ENCODE measurements around the gene PNPLA7. TPM values are rescaled to one million over a fixed set of nuclear protein-coding genes. Genes with fewer than 3 reads are reported as not detected.
"Not testable (repeated sequence)": the region's sequence is repeated elsewhere in the genome, so short reads cannot be mapped to it uniquely, and the experiment has no call there.

Gene PNPLA7
- polyA plus RNA-seq, 3 donors from 2014 or later = 0.24 to 0.53 (median 0.32) TPM

DNA sequence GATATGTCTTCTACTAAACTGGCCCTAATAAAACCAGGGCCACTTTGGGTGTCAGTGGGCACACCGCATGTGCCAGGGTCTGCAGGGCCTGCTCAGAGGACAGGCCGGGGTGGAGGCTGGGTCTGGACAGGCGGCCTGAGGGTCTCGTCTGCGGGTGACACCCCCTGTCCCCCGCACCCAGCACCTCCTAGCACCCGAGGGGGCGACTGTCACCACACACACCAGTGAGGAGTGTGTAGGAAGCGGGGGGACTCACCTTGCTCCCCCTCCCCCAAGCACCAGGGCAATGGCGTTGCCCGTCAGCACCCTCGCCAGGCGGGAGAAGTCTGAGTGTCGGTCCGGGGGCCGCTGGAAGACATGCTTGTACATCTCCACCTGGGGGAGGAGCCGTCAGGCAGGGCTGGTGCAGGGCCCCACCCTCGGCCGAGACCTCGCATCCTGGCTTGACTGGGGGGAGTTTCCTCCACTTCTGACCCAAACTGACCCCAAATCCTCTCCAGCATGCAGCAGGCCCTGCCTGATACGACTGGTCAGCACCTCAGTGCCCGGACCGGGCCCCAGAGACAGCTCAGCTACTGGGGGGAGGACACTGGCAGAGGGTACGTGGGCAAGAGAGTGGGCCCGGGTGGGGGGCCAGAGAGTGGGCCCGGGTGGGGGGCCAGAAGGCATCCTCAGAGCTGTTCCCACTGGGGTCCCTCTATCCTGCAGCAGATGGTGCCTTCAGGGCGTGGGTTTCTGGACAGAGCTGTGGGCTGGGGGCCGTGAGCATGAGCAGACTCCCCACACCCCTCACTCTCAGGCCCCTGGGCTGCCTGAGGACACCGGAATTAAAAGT is 72.2 kb downstream of the PNPLA7 start:
- Mint-ChIP-seq H3K4me1 (peaks cover 0 to 11% of the 10 kb centered on the region in 2 donors), H3K4me3 (no peak overlapping the region), H3K27me3 (ENCODE audit: low read depth in 3 of 3) (peaks cover 0 to 3% (median 2%) of the 10 kb centered on the region in 3 donors), H3K9me3 (peaks cover 0 to 13% (median 6%) of the 10 kb centered on the region in 6 donors), H3K36me3 (peaks cover 3 to 14% (median 6%) of the 10 kb centered on the region in 3 donors), H3K27ac (no peak overlapping the region)
- DNase-seq = no peak

DNA sequence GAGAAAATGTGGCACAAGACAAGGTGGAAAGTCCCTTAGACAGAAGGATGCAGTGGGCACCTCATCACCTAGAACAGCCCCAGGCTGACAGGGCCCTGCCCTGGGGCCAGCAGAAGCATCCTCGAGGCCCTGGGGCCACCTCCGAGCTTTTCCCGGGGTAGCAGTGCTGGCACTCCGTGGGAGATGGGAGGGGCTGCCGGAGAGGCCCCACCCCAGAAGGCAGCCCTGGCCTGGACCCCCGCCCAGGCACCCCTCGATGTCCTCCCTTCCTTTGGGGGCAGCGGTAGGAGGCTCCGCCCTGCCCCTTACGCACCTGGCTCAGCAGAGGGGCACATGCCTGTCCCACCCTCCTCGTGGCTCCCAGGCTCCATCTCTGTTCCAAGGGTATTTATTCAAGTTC is 73.3 kb downstream of the PNPLA7 start:
- Mint-ChIP-seq H3K27me3 (ENCODE audit: low read depth in 3 of 3) (peaks cover 0 to 3% (median 2%) of the 10 kb centered on the region in 3 donors), H3K36me3 (peaks cover 3 to 14% (median 6%) of the 10 kb centered on the region in 3 donors), H3K4me3 (no peak overlapping the region), H3K9me3 (peaks cover 0 to 13% (median 6%) of the 10 kb centered on the region in 6 donors), H3K4me1 (peaks cover 0 to 7% of the 10 kb centered on the region in 2 donors), H3K27ac (peak overlapping the region in 1 of 6 donors; percentile 50)
- DNase-seq = no peak

DNA sequence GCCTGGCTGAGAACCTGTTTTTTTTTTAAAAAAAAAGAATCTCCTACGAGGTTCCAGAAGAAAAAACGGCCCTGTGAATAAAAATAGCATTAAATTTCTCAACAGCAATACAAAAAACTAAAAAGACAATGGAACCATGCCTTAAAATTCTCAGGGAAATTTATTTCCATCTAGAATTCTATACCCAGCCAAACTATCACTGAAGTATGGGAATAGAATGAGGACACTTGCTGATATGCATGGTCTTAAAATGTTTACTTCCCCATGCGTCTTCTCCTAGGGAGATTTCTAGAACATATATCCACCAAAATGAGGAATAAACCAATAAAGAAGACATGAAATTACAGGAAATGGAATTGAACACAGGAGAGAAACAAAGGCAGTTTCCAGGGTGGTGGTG is 74.5 kb downstream of the PNPLA7 start:
- peaks cover 3 to 14% (median 6%) of the 10 kb centered on the region in 3 donors for H3K36me3 Mint-ChIP-seq
- H3K4me1 Mint-ChIP-seq = peaks cover 3 to 5% of the 10 kb centered on the region in 2 donors
- H3K4me3 Mint-ChIP-seq = no peak overlapping the region
- H3K27ac Mint-ChIP-seq = no peak overlapping the region
- peaks cover 0 to 13% (median 6%) of the 10 kb centered on the region in 6 donors for H3K9me3 Mint-ChIP-seq
- DNase-seq = no peak
- H3K27me3 Mint-ChIP-seq (ENCODE audit: low read depth in 3 of 3) = peaks cover 0 to 3% (median 2%) of the 10 kb centered on the region in 3 donors

GRCh38 chr9:137474271-137474670 is 75.9 kb downstream of the PNPLA7 start:
- no peak overlapping the region for H3K4me3 Mint-ChIP-seq
- H3K9me3 Mint-ChIP-seq = peaks cover 0 to 13% (median 6%) of the 10 kb centered on the region in 6 donors
- peaks cover 3 to 11% (median 6%) of the 10 kb centered on the region in 3 donors for H3K36me3 Mint-ChIP-seq
- peaks cover 0 to 4% (median 3%) of the 10 kb centered on the region in 3 donors for H3K27me3 Mint-ChIP-seq (ENCODE audit: low read depth in 3 of 3)
- peaks cover 6 to 19% of the 10 kb centered on the region in 2 donors for H3K4me1 Mint-ChIP-seq
- DNase-seq = no peak
- no peak overlapping the region for H3K27ac Mint-ChIP-seq

- Mint-ChIP-seq H3K36me3 (peaks cover 3 to 8% (median 3%) of the 10 kb centered on the region in 3 donors), H3K27me3 (ENCODE audit: low read depth in 3 of 3) (peaks cover 2 to 8% (median 3%) of the 10 kb centered on the region in 3 donors), H3K4me3 (peak overlapping the region in 3 of 5 donors; percentile 0 to 47 (median 38)), H3K27ac (peak overlapping the region in 2 of 6 donors; percentile 4 to 24), H3K4me1 (peaks cover 6 to 21% of the 10 kb centered on the region in 2 donors), H3K9me3 (peaks cover 0 to 10% (median 4%) of the 10 kb centered on the region in 6 donors)
- DNase-seq = peak; percentile 37 to 53 (median 52)
Measured at GRCh38 chr9:137470785-137471184, 79.4 kb downstream of the PNPLA7 start.

DNA sequence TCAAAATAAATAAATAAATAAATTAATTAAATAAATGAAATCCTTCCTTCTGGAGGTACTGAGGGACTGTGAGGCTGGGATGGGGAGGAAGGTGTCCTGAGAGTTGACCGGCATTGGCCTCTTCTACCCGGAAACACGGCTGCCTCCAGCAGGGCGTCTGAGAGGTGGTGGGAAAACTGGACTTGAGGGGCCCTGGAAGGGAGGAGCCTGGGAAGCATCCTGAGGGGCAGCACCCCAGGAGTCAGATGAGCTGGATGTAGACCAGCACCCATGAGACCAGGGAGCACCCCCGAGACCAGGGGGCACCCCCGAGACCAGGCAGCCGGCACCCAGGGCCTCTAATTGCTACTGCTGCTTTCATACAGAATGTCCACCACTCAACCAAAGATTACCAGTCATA is 82.3 kb downstream of the PNPLA7 start:
- Mint-ChIP-seq H3K36me3 (no peaks in the 10 kb centered on the region), H3K27ac (peak overlapping the region in 1 of 6 donors; percentile 24), H3K4me3 (no peak overlapping the region), H3K4me1 (peaks cover 7 to 21% of the 10 kb centered on the region in 2 donors), H3K9me3 (no peaks in the 10 kb centered on the region), H3K27me3 (ENCODE audit: low read depth in 3 of 3) (peaks cover 2 to 6% (median 3%) of the 10 kb centered on the region in 3 donors)
- DNase-seq = no peak

- H3K27ac Mint-ChIP-seq = peak overlapping the region in 2 of 6 donors; percentile 25 to 53
- no peak overlapping the region for H3K4me3 Mint-ChIP-seq
- no peak for DNase-seq
- H3K27me3 Mint-ChIP-seq (ENCODE audit: low read depth in 3 of 3) = peaks cover 2 to 6% (median 4%) of the 10 kb centered on the region in 3 donors
- no peaks in the 10 kb centered on the region for H3K36me3 Mint-ChIP-seq
- peaks cover 11 to 21% of the 10 kb centered on the region in 2 donors for H3K4me1 Mint-ChIP-seq
- H3K9me3 Mint-ChIP-seq = no peaks in the 10 kb centered on the region
Measured at GRCh38 chr9:137467161-137467581, 83.0 kb downstream of the PNPLA7 start.

DNA sequence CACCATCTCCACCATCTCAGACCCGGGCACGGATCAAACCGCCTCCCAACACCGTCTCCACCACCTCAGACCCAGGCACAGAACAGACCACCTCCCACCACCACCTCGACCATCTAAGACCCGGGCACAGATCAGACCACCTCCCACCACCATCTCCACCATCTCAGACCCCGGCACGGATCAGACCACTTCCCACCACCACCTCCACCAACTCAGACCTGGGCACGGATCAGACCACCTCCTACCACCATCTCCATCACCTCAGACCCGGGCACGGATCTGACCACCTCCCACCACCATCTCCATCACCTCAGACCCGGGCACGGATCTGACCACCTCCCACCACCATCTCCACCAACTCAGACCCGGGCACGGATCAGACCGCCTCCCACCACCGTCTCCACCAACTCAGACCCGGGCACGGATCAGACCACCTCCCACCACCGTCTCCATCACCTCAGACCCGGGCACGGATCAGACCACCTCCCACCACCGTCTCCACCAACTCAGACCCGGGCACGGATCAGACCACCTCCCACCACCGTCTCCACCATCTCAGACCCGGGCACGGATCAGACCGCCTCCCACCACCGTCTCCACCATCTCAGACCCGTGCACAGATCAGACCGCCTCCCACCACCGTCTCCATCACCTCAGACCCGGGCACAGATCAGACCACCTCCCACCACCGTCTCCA is 83.7 kb downstream of the PNPLA7 start:
- H3K9me3 Mint-ChIP-seq, H3K4me3 Mint-ChIP-seq: not testable (repeated sequence)
- H3K27ac Mint-ChIP-seq = peak overlapping the region in 4 of 6 donors; percentile 25 to 79 (median 42)

DNA sequence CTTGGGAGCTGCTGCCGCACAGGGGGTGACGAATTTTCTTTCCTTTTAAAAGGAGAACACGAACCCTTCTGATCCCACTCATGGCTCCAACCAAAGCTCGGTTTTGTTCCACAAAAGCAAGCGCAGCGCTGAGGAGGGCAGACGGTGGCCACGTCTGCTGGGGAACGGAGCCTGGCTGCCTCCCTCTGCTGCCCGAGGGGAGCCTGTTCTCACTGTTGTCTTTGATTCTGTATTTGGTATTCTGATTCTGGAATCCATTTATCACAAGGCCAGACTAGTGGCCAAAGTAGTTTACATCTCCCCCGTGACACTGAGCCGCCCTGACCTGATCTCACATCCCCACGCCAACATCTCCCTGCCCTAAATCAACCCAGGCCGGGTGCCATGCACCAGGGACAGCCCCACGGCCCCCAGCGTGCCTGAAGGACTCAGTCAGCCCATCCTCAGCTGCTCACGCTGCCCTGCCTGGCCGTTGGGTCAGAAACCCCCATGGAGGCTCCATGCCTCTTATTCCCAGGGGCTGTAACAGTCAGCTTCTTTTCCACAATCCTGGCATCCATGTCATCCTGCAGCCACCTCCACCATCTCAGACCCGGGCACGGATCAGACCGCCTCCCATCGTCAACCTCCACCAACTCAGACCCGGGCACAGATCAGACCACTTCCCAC is 84.3 kb downstream of the PNPLA7 start:
- no peaks in the 10 kb centered on the region for H3K9me3 Mint-ChIP-seq
- peaks cover 10 to 11% (median 11%) of the 10 kb centered on the region in 3 donors for H3K27me3 Mint-ChIP-seq (ENCODE audit: low read depth in 3 of 3)
- H3K4me1 Mint-ChIP-seq = peaks cover 18 to 19% of the 10 kb centered on the region in 2 donors
- DNase-seq = no peak
- peak overlapping the region in 4 of 6 donors; percentile 52 to 71 (median 59) for H3K27ac Mint-ChIP-seq
- H3K36me3 Mint-ChIP-seq = no peaks in the 10 kb centered on the region
- no peak overlapping the region for H3K4me3 Mint-ChIP-seq

More for the DNA sequence above, 83.7 kb downstream of the PNPLA7 start:
- not testable (repeated sequence) for DNase-seq, H3K36me3 Mint-ChIP-seq
- Mint-ChIP-seq H3K4me1 (peaks cover 14 to 21% of the 10 kb centered on the region in 2 donors), H3K27me3 (ENCODE audit: low read depth in 3 of 3) (peaks cover 8 to 11% (median 10%) of the 10 kb centered on the region in 3 donors)

DNA sequence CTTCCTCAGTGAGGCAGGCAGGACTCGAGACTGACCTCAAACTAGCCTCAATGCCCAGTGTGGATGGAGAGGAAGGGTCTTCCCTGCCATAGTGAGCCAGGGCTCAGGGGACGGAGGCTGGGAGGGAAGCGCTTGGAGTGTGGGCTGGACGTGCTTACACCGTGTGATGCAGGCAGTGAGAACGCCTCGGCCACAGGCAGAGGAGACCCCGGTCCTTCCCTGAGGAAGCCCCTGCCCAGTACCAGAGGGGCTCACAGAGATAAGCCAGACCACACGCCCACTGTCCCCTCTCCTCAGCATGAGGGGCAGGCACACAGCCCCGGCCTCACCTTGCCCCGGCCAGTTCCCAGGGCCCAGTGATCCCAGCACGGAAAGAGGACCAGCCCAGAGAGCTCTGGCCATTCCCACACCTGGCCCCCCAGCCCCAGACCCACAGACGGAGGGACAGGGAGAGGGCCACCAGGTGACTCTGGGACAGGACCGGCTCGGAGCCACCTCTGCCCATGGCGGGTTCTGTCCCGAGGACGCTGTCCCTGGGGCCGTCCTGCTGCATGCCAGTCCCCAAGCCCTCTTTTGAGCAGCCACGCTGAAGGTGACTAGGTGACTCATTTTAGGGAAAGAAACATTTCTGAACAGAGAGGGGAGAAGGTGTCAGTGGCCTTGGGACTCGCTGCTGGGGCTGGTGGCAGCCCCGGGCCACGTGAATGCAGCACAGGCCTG is 85.0 kb downstream of the PNPLA7 start:
- peak overlapping the region in 2 of 6 donors; percentile 22 to 53 for H3K27ac Mint-ChIP-seq

DNA sequence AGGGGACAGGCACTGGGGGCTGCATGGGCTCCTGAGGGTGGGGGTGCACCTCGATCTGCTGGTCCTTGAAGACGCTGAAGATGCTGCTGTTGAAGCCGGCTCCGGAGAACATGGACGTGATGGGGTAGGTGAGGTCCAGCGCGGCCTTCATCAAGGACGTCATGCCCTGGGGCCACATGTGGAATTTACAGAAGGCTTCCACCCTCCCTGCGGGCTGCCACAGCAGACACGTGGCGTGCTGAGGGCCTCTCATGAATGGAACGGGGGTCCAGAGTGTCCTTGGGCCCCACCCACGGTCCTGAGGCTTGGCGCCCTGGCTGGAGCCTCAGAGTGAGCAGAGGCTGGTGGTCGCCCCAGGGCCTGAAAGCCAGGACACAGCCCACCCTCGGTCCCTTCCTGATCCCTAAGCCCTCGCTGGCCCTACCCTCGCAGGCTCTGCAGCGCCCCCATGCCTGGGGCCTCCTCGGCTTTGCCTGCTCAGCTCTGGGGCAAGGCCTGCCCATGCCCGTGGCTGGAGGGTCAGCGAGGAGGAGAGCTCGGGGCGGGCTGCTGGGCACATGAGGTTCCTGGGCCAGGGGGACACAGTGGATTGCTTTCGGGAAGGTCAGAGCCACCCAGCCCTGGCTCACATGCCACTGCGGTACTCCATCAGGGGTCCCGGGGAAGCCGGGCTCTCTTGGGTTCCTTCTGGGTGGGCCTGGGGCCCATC is 85.8 kb downstream of the PNPLA7 start:
- Mint-ChIP-seq H3K27ac (peak overlapping the region in 1 of 6 donors; percentile 74), H3K9me3 (no peaks in the 10 kb centered on the region), H3K4me3 (peak overlapping the region in 1 of 5 donors; percentile 29), H3K36me3 (no peaks in the 10 kb centered on the region), H3K27me3 (ENCODE audit: low read depth in 3 of 3) (peaks cover 10 to 11% (median 10%) of the 10 kb centered on the region in 3 donors), H3K4me1 (peaks cover 12 to 27% of the 10 kb centered on the region in 2 donors)
- no peak for DNase-seq

More for the DNA sequence above, 85.0 kb downstream of the PNPLA7 start:
- H3K4me1 Mint-ChIP-seq = peaks cover 12 to 20% of the 10 kb centered on the region in 2 donors
- peaks cover 10 to 11% (median 11%) of the 10 kb centered on the region in 3 donors for H3K27me3 Mint-ChIP-seq (ENCODE audit: low read depth in 3 of 3)
- no peaks in the 10 kb centered on the region for H3K36me3 Mint-ChIP-seq
- no peaks in the 10 kb centered on the region for H3K9me3 Mint-ChIP-seq
- no peak for DNase-seq
- H3K4me3 Mint-ChIP-seq = no peak overlapping the region

DNA sequence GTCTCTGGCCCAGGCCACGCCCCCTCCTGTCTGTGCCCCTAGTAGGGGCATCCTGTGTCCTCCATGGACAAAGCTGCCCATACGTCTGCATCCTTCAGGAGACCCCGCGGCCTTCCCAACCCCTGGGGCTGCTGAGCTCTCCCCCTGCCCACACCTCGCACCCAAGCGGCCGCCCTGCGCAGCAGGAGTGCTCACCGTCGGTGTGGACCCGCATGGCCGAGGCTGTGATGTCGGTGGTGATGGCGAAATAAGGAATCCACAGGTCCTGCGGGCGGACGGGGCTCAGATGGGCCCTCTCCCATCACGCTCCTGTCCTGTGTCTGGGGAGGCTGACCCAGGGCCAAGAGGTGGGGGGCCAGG is 86.3 kb downstream of the PNPLA7 start:
- Mint-ChIP-seq H3K9me3 (no peaks in the 10 kb centered on the region), H3K27me3 (ENCODE audit: low read depth in 3 of 3) (peaks cover 10 to 11% (median 10%) of the 10 kb centered on the region in 3 donors), H3K4me3 (no peak overlapping the region), H3K4me1 (peaks cover 9 to 27% of the 10 kb centered on the region in 2 donors), H3K36me3 (no peaks in the 10 kb centered on the region), H3K27ac (peak overlapping the region in 3 of 6 donors; percentile 67 to 70 (median 69))
- DNase-seq = no peak
